ENCODE measurements around the gene TENM4. TPM values are rescaled to one million over a fixed set of nuclear protein-coding genes. Genes with fewer than 3 reads are reported as not detected.

Gene TENM4
- total and polyA plus RNA-seq, 2 of the 8 experiments (the other 6 are each of a cell fraction or from before 2014, with no cell fraction given), result 3.5 to 7.2 TPM

DNA sequence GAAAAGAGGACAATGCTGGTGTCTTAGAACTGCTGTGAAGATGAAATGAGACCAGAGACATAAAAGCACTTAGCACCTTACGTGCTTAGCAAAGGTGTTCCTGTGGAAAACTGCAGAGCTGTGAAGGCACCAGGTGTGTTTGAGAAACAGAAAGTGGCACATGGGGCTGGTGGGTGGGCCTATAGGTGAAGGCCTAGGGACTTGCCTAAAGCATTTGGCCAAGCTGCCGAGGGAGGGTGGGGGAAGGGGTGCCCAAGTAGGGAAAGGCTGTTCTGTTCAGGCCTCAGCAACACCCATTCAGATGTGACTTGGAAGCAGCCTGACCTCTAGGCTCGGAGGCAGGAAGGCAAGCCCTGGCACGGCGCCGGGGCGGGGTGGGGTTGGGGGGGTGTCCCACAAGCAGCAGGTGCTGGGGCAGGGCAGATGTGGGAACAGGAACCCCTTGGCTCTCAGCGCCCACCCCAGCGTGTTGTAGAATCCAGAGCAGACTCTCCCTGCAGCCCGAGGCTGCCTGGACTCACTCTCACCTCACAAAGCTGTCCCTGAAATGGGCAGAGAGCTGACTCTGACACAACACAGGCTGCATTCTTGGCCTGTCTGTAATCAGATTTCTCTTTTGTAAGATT is 499.5 kb downstream of the TENM4 start (continued):
- TF ChIP-seq HDAC2 (IDR thresholded peaks at IDR 0.05; ENCODE audit: borderline replicate concordance in 1 of 2, low read depth in 2 of 2, low read length in 2 of 2), result no peak
